ENCODE results near the gene KIAA1217. TPM values are rescaled to one million over a fixed set of nuclear protein-coding genes. Genes with fewer than 3 reads are reported as not detected.

KIAA1217 gene
- total RNA-seq, 4 donors from 2014 or later: 12.7 to 156 (median 34.8) TPM

DNA sequence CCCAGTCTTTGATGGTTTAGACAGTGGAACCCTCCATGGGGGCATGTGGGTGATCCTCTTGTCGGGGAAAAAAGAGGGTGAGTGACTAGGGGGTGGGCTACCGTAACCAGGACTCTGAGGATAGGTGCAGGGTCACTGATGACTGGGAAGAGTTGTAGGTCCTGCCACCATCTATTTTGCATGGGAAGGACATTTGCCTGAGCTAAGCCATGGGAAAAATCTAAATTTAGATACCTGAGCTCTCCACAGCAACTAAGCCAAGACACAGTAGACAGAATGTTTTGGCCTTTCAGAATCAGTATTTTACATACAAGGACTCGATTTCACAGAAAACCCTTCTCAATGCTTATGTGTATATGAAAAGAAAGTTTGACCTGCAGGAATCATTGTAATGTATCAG, 52.7 kb downstream of the KIAA1217 start:
- TF ChIP-seq, protein P1, sequence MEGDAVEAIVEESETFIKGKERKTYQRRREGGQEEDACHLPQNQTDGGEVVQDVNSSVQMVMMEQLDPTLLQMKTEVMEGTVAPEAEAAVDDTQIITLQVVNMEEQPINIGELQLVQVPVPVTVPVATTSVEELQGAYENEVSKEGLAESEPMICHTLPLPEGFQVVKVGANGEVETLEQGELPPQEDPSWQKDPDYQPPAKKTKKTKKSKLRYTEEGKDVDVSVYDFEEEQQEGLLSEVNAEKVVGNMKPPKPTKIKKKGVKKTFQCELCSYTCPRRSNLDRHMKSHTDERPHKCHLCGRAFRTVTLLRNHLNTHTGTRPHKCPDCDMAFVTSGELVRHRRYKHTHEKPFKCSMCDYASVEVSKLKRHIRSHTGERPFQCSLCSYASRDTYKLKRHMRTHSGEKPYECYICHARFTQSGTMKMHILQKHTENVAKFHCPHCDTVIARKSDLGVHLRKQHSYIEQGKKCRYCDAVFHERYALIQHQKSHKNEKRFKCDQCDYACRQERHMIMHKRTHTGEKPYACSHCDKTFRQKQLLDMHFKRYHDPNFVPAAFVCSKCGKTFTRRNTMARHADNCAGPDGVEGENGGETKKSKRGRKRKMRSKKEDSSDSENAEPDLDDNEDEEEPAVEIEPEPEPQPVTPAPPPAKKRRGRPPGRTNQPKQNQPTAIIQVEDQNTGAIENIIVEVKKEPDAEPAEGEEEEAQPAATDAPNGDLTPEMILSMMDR (IDR thresholded peaks at IDR 0.05): no peak
- no peak for DNase-seq (ENCODE audit: low spot score)
- ATAC-seq (ENCODE audit: low FRiP score): no peak

DNA sequence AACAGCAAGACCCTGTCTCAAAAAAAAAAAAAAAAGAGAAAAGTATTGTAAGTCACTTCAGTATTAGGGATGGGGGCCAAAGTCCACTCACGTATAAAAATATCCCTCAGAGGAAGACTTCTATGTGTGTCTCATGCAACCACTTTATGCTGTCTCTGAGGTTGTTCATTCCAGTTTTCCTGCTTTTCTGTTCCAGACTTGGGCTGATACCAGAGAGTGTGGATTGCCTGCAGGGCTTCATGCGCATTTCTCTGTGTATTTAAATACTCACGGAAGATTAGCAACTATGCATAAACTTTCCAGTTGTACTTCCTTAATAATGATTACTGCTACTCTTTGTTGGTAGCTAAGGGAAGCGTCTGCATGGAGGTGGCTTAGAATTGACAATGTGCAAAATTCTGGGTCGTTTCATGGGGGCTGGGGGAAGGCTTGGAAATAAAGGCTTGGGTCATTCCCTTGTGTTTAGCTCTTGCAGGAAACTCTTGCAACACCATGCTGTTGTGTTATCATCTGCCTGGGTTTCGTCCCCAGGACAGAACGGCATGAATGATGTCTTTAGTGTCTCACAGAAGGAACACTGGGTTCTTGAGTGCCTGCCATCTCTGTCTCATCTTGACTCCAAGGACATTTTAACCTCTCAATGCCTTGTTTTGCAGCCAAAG, 54.1 kb downstream of the KIAA1217 start:
- TF ChIP-seq, protein P1 (IDR thresholded peaks at IDR 0.05): no peak
- DNase-seq (ENCODE audit: low spot score) (no peak), ATAC-seq (ENCODE audit: low FRiP score) (no peak)

DNA sequence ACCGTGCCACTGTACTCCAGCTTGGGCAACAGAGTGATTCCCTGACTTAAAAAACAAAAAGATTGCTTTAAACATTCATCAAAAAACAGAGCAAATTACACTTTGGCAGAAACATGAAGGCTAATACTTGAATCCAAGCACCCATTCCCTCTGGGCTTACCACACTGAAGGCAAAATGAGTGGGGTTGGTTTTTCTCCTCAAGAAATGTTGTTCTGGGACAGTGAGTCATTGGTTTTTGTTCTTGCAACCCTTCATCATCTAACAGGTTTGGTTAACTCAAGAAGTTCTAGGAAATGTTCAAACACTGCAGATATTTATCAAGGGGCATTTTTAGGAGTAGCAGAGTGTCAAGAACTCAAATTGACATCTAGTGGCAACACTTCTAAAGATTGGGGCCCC, 60.5 kb downstream of the KIAA1217 start:
- ATAC-seq (ENCODE audit: low FRiP score) (no peak), DNase-seq (ENCODE audit: low spot score) (no peak)
- TF ChIP-seq, protein P1 (IDR thresholded peaks at IDR 0.05): no peak

DNA sequence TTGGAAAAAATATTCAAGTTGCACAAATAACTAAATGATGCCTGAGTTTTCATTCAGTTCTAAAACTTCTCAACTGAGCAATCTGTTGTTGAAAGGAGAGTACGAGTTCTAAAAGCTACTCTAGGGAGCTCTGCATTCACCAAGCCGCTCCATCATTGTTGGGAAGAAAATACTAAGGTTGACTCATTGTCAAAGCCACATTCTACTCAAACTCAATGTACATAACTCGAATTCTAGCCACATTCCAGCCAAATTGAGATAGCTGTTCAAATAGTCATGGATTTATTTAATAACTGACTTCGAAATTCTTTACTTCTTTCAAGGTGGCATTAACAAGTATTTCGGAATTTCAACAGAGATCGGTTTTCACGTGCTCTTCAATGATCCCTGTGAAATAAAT, 63.4 kb downstream of the KIAA1217 start:
- no peak for DNase-seq (ENCODE audit: low spot score)
- TF ChIP-seq, protein P1 (IDR thresholded peaks at IDR 0.05): no peak
- no peak for ATAC-seq (ENCODE audit: low FRiP score)

DNA sequence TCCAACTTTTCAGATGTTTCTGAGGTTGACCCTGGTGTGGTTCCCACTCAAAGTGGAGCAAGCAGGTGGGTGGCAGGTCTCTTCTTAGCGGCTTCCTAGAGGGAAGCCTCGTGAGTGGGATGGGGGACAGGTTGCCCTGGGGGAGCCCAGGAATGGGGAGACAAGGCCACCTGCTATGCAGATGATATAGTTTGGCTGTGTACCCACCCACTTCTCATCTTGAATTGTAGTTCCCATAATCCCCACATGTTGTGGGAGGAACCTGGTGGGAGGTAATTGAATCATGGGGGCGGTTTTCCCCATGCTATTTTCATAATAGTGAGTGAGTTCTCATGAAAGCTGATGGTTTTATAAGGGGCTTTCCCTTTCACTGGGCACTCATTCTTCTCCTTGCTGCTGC, 68.3 kb downstream of the KIAA1217 start:
- ATAC-seq (ENCODE audit: low FRiP score) (no peak), DNase-seq (ENCODE audit: low spot score) (no peak)
- TF ChIP-seq, protein P1 (IDR thresholded peaks at IDR 0.05): no peak

DNA sequence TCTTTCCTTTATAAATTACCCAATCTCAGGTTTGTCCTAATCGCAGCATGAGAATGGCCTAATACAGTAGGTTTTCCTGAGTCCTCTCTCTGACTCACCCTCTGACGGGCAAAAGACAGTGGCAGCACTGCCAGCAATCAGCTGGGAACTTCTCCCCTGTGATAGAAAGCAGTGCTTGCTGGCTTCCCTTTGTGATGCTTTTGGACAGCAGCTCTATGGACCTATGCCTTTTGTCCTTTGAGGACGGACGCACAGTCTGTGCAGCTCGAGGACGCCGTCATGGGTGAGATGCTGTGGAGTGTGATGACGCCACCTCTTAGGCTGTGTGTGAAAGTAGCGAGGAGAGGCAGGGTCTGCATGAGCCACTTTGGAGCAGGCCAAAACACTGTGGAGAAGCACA, 68.8 kb downstream of the KIAA1217 start:
- ATAC-seq (ENCODE audit: low FRiP score): no peak
- TF ChIP-seq, protein P1 (IDR thresholded peaks at IDR 0.05): no peak
- DNase-seq (ENCODE audit: low spot score): no peak

DNA sequence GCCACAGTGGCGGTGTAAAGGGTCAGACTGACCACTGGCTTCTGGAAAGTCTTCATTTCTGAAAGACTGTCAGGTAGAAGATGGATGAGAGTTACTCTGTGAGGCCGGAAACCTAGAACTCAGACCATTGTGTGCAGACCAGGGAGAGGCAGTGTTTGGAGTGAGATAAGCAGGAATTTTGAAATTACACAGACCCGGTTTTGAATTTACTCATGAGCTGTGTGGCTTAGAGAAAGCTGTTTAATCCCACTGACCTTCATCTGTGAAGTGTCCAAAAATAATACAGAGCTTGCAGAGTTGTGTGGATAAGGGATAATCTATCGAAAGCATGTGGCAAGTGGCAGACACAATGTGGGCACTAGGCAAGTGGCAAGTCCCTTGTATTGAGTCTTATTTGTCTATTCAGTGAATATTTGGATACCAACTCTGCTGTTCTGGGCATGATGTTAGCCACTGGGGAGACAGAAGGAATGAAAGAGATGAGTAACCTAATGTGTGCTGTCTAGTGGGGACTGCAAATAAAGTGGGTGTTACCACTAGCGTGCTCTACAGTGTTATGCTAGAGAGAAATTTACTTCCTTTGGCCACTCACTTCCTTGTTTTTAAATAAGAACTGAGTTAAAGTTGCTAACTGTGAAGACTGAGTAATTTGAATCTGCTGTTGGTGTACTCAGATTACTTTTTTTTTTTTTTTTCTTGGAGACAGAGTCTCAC, 69.4 kb downstream of the KIAA1217 start:
- TF ChIP-seq, protein P1 (IDR thresholded peaks at IDR 0.05): no peak
- ATAC-seq (ENCODE audit: low FRiP score): no peak
- DNase-seq (ENCODE audit: low spot score): no peak
